CD4-positive, alpha-beta T cell treated with Interleukin-6 for 4 hours (primary cell): Measurements from ENCODE around the gene PSKH1.
"Not testable (repeated sequence)": the region's sequence is repeated elsewhere in the genome, so short reads cannot be mapped to it uniquely, and the experiment has no call there.

ENCODE experiments used
- DNase-seq: peaks from one replicate; pipeline ENCODE4 v3.0.0-alpha.2; 2020; ENCODE audit warnings: mixed read lengths

PSKH1 gene

DNA sequence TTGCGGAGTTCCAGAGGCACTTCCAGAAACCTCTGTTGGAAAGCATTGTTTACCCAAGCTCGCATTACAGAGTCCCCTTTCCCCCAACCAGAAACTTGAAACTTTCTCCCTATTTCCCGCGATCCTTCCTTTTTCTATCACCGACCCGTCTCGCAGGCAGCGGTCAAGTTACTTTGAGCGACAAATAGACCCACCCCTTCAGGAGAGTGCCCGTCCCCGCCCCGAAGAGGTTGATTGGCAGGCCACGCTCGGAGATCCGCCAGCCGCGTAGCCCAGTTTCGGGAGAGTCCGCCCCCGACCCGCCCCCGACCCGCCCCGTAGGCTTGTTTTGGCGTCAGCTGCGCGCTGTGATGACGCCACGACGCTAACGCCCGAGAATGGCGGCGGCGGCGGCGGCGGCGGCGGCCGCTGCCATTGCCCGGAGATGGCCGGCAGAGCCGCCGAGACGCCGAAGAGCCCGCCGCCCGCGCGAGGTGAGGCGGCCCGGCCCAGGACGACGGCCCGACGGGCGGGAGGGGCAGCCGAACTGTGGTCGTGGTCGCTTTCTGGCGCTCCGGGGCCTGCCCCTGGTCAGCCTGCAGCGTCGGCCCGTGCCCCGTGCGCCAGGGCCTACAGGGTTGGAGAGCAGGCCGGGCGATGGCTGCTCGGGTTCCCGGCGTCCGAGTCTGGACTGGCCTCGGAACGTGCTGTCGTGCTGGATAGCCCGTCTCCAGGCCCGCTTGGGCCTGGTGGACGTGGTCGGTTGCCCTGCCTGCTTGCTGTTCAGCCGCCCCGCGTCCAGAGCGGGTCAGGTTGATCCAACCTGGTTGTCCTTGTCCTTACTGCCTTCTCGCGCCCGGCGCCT is at the start of gene PSKH1:
Gene PSKH1, plus strand, starts transcription at position 356 of the 844 bp plus-strand sequence. CDS start 15,496 bp downstream, outside the sequence.
- DNase-seq, result peak; percentile 98

- DNase-seq, result no peak
Observed at GRCh38 chr16:67843343-67843765, 49.7 kb upstream of the PSKH1 start.

DNA sequence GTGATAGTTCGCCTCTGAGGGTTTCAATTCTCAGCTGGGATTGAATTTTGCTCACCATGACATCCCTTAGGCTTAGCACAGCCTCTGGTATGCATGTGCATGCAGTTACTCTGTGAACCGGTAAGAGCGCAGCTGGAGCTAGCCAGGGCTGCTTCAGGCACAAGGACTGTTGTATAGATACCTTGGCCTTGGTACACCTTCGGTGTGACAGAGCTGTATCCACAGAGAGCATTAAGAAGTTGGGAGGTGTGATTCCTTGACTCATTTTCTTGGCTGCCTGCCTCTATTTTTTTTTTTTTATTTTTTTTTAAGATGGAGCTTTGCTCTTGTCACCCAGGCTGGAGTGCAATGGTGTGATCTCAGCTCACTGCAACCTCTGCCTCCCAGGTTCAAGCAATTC is 48.6 kb upstream of the PSKH1 start:
- DNase-seq, result no peak

GRCh38 chr16:67845291-67846062 is 47.6 kb upstream of the PSKH1 start:
- DNase-seq, result no peak

GRCh38 chr16:67846063-67846319 is 47.1 kb upstream of the PSKH1 start:
- no peak for DNase-seq

GRCh38 chr16:67846320-67847063 is 46.6 kb upstream of the PSKH1 start, which contains the start of gene NUTF2:
NUTF2 (plus strand) TSS chr16:67846933; CDS start chr16:67865131, 18,198 bp downstream.
- peak; percentile 96 for DNase-seq

- no peak for DNase-seq
Observed at GRCh38 chr16:67847064-67847861, 45.8 kb upstream of the PSKH1 start, which contains the start of gene CENPT. CENPT (minus strand) TSS chr16:67847693; CDS start chr16:67833859, 13,834 bp downstream.

DNA sequence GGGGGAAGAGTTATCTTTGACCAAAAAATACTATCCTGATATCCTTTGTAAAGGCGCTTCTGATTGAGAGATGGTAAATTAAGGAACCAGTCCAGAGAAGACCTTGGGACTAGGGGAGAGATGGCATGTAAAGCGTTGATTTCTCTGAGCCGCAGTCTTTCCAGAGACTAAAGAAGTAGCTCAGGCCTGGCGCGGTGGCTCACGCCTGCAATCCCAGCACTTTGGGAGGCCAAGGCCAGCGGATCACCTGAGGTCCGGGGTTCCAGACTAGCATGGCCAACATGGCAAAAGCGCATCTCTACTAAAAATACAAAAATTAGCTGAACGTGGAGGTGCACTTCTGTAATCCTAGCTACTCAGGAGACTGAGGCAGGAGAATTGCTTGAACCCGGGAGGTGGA is 44.9 kb upstream of the PSKH1 start:
- no peak for DNase-seq

DNA sequence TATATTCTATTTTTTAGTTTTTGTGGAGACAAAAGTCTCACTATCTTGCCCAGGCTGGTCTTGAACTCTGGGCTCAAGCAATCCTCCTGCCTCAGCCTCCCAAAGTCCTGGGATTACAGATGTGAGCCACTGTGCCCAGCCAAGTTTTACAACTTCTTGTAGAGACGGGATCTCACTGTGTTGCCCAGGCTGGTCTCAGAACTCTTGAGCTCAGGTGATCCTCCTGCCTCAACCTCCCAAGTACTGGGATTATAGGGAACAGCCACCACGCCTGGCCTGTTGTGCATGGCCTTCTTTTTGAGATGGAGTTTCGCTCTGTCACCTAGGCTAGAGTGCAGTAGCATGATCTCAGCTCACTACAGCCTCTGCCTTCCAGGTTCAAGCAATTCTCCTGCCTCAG is 39.4 kb upstream of the PSKH1 start:
- no peak for DNase-seq

- DNase-seq, result no peak
Observed at GRCh38 chr16:67855789-67856188, 37.3 kb upstream of the PSKH1 start.

GRCh38 chr16:67856927-67857546 is 36.0 kb upstream of the PSKH1 start:
- no peak for DNase-seq

DNA sequence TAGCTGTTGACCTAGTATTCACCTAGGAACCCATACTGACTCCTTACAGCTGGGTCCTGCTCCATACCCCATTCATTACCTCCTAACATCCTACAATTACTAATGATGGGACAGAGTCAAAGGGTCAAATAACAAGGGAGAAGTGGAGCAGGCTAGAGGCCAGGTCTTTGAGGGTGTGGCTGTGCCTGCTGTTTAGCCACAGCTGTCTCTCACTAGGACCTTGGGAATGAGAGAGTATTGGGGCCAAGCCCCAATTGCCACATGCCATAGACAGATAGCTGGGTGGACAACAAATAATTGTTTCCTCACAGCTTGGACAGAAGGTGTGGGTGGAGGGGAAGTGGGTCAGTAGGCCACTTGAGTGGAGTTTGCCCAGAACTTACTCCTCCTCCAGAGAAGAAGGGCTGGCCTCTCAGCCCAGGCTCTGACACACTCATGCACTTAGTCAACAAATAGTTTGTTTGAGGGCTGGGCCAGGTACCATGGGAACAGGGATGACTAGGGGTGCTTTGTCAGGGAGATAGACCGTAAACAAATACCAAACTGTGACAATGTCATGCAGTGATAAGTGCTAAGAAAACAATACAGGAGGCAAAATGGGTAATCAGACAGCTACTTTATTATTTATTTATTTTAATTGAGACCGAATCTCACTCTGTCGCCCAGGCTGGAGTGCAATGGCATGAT is 35.4 kb upstream of the PSKH1 start:
- peak; percentile 47 for DNase-seq

DNA sequence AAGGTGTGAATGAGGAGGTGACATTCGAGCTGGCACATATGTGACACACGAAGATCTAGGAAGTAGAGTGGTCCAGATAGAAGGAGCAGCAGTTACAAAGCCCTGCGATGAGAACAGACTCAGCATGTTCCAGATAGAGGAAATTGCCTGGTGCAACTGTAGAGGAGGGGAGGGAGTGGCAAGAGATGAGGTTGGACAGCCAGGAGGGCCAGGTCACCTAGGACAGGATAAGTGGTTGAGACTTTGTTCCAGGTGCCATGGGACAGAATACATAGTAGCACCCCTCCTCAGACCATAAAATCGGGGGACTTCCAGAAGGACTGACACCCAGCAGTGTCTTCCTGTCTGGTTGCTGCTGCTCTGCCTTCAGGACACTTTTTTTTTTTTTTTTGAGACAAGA is 34.6 kb upstream of the PSKH1 start:
- no peak for DNase-seq

DNA sequence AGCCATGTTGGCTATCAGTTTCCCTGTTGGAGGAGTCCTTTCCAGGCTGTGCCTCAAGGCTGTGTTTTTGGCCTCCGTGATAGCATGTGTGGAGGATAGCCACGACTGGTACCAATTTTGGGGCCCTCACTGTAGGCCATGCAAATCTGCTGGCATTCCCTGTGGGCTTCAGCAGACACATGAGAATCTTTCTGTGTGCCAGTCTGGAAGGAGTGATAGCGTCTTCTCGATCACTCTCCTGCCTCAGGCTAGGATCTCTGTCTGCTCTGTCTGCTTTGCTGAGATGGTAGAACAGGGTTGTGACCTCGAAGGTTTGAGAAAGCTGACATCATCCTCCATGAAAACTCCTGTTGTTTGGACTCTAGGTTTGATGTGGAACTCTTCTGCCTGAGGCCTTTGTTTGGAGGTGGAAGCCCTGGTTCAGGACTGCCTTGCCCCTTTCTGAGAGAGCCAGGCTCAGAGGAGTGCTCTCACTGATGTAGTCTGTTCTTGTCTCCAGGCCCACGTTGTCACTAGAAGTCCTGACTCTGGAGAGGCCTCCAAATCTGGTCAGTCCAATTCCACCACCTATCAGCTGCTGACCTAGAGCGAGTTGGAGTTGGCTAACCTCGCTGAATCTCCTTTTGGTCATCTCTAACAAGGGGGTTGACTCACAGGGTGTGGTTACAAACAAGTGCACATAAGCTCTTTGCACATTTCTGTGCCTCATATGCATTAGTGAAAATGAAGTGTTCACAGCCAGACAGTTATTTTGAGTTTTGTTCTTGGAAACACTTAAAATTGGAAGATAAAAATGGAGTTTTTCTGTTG is 32.3 kb upstream of the PSKH1 start:
- no peak for DNase-seq

DNA sequence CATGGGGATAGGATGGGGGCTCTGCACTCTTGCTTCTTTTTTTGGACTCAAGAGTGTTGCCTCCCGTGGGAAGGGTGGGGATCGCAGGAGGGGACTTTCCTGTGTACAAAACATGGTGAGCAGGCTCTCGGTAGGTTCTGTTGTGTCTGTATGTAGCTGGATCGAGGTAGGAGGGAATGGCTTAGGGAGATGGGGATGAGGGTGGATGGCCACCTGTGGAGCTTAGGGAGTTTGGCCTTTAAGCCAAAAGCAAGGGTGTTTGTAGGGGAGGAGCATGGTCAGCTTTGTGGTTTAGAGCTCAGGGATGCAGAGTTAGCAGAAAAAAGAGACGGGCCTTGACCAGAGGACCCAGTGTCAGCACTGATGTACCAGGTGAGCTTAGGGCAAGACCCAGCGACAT is 31.2 kb upstream of the PSKH1 start:
- DNase-seq, result no peak

- no peak for DNase-seq
Observed at GRCh38 chr16:67862623-67863583, 30.2 kb upstream of the PSKH1 start.

- DNase-seq, result not testable (repeated sequence)
Observed at GRCh38 chr16:67864044-67864443, 29.0 kb upstream of the PSKH1 start.

DNA sequence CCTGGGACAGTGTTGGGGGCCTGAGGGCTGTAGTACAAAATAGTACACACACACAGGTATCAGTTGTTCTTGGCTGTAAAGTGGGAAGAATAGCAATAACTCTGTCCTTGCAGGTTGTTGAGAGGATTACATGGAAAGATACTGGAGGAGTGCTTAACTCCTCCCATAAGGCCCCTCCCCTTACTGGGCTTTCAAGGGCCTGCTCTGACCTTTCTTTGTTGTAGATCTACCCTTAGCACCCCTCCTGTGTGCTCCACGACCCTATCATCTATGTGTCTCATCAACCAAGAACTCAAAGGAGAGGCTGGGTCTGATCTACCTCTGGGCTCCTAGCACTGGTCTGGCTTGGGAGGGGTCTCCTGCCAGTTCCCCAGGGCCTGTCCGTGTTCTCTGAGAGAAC is 28.5 kb upstream of the PSKH1 start:
- no peak for DNase-seq

GRCh38 chr16:67865318-67865717 is 27.7 kb upstream of the PSKH1 start:
- DNase-seq, result peak; percentile 36
